GM23248 (cell line): Measurements from ENCODE around the gene FKBP1A.

Experiments
- EZH2 ChIP-seq: fragments of 200-600 bp; sonication (generic); IDR thresholded peaks from 2 replicates; pipeline ENCODE4 v1.6.1; 2018; ENCODE audit warnings: antibody characterized with exemption, mild to moderate bottlenecking; ENCODE audit not compliant: insufficient read depth, poor library complexity, severe bottlenecking
- EZH2phosphoT487 ChIP-seq: fragments of 200-600 bp; sonication (generic); IDR thresholded peaks from 2 replicates; pipeline ENCODE4 v1.6.1; 2018; ENCODE audit warnings: antibody characterized with exemption, moderate library complexity, mild to moderate bottlenecking, low read depth; ENCODE audit not compliant: insufficient read depth

DNA sequence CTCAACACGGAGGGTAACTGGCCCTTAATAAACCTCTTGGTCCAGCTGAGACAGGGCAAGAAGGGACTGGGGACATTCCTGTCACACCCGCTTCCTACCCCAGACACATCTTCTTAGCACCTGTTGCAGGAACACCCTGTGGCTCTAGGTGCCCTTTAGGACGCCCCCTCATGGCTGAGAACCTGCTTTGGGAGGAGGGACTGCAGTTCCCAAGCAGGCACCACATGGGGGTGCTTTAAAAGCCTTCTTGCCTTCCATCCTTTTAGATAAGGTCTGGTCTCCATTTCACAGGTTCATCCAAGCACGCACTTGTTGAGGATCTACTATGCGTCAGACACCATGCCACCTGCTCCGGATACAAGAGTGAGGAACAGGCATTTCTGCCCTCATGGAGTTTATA is 47.2 kb upstream of the FKBP1A start:
- TF ChIP-seq EZH2: no peak
- no peak for TF ChIP-seq EZH2phosphoT487
